Renal cortex interstitium (tissue), 11 donors: Measurements from ENCODE around the gene ATP5F1A. TPM values are rescaled to one million over a fixed set of nuclear protein-coding genes. Genes with fewer than 3 reads are reported as not detected.
"Not testable (repeated sequence)": the region's sequence is repeated elsewhere in the genome, so short reads cannot be mapped to it uniquely, and the experiment has no call there.

Experiments
- DNase-seq, 11 donors: peaks; one replicate each; pipeline ENCODE4 v3.0.0-alpha.2; 2013; ENCODE audit warnings: low read depth in 9 of 11, low spot score in 4 of 11; ENCODE audit errors: extremely low read depth in 1 of 11
- polyA plus RNA-seq, 3 donors: library from polyadenylated mRNA; unstranded; fragments of 120-200 nt; gene quantifications; one replicate each; pipeline ENCODE4 v1.2.1, GENCODE V29; 2013; ENCODE audit not compliant: insufficient read length in 3 of 3

Gene ATP5F1A
- polyA plus RNA-seq, 3 donors = 672 to 722 (median 675) TPM

DNA sequence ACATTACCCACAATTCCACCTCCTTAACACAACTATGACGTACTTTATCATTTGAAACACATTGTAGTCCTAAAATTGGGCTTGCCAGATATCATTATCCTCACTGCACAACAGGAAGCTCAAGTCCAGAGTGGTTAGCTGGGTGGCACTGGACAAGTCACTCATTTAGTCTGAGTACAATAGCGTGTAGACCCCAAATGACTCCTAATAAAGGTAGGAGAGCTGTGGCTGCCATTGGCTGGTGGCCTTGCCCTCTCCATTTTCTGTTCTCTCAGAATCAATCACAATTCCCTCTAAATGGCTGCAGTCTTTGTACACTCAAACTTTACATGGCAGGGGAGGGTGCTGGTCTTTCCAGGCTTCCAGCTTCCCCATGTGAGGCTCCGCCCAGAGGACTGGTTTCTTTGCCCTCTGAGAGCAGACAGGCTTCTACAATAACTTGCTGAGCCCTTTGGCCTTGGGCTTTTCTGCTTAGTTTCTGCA is 37.7 kb downstream of the ATP5F1A start:
- DNase-seq = no peak

DNA sequence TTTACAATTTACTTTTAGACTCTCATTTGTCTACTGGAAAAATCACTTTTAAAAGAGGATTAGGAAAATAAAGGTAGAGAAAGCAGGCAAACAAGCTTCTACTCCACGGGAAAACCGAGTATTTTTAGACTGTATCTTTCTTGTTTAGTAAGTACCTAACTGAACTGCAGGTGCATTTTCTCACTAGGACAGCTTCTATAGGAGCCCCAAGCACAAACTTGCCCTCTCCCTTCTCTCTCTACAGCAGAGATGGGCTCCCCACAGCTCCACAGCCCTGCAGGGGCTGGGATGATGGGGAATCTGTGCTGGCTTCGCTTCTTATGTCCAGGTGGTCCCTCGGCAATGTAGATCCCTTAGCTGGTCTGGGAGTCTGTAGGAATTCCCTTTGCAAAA is 42.3 kb downstream of the ATP5F1A start:
- DNase-seq = no peak

DNA sequence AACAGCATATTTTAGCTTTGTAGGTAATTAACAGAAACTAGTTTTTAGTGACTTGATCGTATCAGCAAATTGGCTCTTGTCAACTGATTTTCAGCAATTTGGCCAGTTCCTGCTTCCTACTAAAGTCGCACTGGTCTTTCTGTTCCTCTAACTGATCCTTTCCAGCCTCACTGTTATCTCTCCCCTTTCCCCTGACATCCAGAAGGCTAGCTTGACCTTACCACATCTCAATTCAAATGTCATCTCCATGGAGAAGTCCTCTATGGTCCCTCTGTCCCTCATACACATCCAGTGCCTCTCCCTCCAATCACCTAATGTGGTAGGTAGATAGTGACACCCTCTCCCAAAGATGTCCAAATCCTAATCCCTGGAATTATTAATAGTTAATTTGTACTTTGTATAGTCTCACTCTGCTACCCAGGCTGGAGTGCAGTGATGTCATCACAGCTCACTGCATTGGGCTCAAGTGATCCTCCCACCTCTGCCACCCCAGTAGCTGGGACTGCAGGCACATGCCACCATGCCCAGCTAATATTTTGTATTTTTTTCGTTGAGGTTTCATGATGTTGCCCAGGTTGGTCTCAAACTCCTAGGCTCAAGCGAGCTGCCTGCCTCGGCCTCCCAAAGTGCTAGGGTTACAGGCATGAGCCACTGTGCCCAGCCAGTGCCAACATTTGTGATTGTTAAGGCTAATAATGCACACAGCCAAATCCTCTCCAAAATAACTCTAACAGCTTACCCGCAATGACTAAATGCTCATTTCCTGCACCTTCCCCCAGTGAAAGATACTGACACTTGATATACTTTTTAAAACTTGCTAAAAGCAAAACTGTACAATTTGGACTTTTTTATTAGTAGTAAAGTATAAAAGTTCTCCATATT is 42.9 kb downstream of the ATP5F1A start:
- DNase-seq = no peak

DNA sequence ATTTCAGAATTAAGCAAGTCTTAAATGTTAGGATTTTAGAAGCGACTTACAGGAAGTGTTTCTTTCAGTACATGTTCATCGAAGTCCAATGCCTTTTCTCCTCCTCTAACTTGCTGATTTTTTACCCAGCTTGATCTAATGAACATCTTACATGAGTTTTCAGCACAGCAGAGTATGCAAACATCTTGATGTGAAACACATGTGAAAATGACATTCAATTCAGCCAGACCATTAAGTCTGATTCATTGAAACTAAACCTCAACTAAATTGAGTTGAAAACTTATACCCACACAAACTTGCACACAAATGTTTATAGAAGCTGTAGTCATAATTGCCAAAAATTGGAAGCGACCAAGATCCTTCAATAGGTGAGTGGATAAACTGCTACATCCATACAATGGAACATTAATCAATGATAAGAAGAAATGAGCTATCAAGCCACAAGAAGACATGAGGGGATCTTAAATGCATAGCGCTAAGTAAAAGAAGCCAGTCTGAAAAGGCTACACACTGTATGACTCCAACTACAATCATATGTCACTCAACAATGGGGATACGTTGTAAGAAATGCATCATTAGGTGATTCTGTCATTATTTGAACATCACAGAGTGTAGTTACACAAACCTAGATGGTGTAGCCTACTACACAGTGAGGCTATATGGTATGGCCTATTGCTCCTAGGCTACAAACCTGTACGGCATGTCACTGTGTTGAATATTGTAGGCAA is 44.6 kb downstream of the ATP5F1A start:
- DNase-seq = no peak

DNA sequence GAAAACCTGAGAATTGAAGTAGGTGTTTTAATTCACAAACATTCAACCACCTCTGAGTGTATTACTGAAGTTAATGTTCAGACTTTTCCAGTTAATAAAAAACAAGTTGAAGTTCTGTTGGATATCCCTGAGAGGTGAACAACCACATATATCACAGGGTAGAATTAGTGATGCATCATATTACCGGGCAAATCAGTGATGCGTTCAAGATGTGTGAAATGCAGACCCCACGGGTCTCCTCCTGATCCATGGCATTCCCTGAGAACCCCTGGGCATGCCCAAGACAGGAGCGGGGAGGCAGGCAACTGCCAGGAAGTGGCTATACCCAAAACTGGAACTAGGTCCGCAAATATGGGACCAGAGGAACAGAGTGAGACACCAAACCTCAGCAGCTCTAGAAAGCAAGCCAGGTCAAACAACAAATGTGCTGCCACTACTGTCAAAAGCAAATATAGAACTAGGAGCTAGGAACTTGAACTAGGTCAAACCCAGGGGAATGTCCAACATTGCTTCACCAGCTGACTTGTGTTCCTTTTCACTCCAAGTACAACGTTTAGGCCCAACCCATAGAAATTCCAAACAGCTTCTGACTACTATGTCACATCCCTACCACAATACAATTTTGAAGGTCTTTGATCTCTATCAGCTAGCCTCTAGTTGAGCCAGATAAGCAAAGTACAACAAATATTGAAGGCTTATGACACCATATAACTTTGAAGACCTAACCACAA is 46.2 kb downstream of the ATP5F1A start:
- peak in 1 of 11 donors; percentile 34 for DNase-seq

DNA sequence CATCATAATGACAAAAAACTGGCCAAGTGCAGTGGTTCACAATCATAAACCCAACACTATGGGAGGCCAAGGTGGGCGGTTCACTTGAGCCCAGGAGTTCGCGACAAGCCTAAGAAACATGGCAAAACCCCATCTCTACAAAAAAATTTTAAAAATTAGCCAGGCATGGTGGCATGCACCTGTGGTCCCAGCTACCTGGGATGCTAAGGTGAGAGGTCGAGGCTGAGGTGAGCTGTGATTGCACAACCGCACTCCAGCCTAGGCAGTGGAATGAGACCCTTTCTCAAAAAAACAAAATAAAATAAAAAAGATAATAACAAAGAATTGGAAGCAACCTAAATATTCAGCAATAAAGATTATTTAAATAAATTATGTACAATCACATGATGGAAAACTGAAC is 47.8 kb downstream of the ATP5F1A start:
- no peak for DNase-seq

DNA sequence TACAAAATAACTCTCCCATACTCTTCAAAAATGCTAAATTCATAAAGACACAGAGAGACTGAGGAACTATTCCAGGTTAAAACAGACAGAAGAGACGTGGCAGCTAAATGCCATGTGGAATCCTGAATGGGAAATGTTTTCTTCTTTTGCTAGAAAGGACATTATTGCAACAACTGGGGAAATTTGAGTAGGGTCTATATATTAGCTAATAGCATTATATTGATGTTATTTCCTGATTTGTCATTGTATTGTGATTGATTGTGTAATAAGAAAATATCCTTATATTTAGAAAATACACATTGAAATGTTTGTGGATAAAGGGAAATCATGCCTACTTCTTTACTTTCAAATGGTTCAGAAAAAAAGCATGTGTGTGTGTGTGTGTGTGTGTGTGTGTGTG is 49.5 kb downstream of the ATP5F1A start:
- DNase-seq = no peak

DNA sequence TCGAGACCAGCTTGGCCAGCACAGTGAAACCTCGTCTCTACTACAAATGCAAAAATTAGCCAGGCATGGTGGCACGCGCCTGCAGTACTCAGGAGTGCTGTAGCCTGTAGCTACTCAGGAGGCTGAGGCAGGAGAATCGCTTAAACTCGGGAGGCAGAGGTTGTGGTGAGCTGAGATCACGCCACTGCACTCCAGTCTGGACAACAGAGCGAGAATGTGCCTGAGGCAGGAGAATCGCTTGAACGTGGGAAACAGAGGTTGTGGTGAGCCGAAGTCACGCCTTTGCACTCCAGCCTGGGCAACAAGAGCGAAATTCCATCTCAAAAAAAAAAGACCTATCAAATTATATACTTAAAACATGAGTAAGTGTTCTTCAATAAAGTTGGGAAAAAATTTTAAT is 50.7 kb downstream of the ATP5F1A start:
- DNase-seq = not testable (repeated sequence)

DNA sequence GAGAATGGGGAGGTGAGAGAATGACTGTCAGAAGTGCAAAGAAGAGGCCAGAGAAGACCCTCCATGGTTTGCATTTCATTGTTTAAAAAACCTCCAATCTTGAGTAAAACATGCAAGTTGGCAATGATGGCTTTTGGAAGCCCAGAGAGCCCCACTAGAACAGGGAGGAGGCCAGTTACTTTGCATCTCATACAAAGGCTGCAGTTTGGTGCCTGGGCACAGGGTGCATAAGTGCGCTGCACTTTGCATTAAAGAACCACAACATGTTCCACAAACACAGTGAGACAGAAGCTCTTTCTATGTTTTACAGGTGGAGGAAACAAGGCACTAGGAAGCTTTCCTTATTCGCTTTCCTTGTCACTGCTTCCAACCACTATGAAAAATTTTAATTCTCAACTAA is 51.4 kb downstream of the ATP5F1A start:
- no peak for DNase-seq

DNA sequence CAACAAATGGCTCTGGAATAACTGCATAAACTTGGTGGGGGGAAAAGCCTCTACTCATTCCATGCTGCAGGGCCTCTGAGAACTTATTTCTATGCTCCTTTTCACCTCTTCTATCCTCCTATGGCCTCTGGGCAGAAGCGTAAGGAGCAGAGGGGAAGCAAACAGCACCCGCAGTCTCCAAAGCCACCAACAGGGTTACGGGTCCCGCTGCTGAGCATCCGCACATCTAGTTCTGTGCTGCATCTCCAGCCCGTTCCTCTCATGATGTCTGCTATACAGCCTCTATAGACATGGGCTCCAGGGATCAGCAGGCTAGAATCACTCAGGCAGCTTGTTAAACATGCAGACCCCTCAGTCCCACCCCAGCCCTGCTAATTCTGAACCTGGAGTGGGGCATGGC is 52.0 kb downstream of the ATP5F1A start:
- DNase-seq = no peak

DNA sequence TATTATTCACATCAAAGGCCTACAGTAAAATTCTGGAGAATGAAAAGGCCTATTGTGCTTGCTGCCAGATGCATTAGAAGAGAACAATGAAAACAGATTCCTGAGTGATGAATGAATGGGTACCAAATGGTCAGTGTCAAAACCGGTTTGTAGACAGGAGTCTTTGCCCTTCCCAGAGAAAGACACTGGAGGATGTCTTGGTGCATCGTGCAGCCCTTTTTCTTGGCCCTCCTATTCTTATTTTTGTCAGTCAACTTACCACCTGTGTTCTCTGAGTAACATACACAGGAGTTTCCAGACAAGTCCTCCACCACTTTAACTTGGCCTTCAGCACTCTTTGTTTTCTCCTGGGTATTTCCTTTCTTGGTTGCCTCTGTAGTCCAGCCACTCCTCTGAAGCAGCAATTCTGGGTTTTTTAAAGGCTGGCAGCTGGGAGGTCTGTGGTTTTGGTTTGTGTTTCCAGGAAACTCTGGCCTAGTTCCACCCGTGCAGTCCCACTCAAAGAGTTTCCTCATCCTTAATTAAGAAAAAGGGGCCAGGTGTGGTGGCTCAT is 55.4 kb downstream of the ATP5F1A start:
- DNase-seq = no peak

DNA sequence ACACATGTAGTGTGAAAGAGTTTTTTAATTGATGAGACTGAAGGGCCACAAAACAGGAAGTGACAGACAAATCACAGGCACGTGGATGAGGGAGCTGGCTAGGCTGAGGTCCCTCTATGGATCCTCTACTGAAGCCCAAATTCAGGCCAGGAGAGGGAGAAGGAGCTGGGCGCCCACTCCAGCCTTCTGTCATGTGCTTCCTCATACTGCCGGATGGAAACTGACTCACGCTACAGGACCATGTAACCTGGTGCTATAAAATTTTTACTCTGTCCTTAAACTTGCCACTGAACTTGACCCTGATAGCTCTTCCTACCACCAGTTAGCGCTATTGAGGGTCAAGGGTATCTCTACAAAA is 57.4 kb downstream of the ATP5F1A start:
- DNase-seq = no peak

DNA sequence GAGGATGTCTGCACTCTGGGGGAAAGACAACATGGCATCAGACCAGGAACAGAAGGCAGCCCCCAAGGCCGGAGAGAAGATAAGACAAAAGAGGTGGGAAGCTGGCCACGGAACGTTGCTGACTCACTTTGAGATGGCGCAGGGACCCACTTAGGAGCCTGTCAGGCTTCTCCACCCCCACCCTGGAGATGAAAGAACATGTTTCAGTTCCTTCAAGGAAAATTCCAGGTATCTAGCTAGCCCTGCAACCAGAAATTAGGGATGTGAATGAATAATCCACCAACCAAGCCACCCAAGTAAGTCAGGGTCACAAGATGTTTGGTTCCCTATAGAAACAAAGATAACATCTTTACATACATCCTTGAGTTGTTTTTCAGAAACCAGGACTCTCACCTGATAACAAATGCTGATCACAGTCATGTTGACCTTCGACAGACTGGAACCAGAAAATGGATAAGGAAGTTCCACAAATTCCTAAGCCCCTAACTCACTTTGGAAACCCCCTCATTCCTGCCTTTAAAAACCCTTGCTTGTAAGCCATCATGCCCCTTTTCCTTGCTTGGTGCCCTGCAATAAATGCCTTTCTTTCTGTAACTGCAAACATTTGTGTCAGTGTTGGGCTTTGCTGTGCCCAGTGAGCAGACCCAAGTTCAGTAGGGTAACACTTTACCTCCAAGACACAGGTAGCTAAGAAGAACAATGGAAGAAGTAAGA is 57.9 kb downstream of the ATP5F1A start:
- no peak for DNase-seq

DNA sequence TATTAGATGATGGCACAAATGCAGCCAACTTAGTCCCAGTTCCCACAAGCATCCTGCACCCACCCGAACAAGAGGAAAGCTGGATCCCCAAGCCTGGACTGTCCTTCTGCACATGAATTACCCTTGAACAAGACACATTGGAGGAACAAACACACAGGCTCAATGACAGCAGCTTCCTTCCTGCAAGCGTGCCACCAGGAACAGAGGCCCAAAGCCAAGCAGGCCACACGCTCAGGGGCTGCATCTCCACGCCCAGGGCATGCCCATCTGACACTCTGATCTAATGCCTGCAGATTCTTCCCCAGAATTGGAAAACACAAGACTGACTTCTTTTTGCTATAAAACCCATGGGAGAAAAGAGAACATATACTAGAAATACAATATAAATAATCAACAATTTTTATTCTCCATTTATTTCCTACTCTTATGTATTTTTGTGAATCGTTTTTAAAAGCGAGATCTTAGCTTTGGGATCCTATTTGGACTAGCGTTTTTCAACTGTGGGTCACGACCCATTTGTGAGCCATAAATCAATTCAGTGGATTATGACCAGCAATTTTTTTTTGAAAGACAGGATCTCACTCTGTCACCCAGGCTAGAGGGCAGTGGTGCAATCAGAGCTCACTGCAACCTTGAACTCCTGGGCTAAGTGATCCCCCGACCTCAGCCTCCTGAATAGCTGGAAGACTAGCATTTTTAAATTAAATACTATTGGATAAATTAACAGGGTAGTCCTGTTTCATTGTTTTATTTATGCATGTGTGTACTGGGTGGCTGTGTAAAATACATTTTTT is 60.4 kb downstream of the ATP5F1A start:
- no peak for DNase-seq

DNA sequence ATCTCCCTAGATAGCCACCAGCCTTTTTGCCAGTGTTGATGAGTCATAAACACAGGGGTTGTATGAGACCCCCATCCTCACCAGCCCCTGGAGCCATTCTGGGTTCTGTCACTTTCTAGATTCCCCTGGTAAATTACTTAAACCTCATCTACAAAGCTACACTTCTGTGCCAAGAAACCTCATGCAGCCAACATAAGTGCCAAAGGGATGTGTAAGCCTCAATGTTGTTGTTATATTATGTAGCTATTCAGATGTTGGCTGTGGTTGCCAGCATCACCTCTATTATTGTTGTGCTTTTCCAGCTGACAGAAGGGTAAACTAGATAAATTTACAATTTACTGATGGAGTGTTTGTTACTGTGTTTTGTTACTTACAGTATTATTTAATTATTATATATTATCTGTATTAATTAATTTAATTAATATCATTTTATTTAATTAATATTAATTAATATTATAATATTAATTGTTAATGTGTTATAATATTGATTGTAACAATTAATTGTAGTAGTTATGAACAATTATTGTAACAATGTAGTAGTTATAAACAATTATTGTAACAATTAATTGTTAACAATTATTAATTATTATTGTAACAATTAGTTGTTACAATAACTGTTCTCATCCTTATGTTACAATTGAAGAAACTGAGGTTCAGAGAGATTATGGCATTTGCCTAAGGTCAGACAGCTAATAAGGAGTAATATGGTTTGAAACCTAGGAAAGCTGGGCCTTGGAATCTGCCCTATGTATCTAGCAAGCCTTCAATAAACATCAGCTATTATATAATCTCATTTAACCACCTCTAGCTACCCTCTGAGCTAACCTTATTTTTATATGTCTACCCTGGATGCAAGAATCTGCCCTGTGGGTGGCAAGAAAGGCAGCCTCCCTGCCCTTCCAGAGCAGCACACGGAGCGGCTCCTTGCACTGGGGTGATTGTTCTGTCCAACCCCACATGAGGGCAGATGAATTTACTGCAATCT is 62.1 kb downstream of the ATP5F1A start:
- no peak for DNase-seq

DNA sequence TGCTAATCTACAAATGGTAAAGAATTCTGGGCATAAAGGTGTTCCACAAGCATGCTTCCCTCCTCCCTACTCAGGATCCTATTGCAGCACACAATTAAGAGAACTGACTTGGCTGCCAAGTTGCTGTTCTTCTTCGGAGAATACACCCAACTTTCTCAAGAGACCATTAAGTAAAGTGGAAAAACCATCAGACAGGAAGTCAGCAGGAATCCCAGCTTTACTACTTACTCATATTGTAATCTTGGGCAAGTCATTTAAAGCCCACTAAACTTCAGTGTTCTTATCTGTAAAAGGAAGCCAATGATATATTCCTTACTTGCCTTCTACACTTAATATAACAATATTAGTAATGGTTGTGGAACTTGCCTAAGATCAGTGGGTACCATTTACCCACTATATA is 63.9 kb downstream of the ATP5F1A start:
- no peak for DNase-seq

DNA sequence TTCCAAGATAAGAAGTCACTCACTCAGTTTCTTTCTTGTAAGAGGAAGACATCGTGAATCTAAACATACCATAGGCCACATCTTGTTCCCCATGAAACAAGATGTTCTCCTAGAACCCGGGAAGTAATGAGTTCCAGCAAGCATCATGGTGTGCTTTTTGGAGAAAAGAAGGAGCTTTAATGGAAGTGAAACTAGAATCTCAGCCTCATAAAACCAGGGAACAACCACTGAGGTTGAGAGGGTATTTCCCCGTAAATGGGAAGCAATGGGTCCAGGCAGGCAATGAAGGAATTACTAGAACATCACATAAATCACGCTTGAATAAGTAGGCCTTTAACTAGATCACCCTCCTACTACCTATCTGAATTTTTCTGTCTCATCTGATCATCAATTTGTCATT is 66.4 kb downstream of the ATP5F1A start:
- no peak for DNase-seq
